ENCODE results near the gene PHACTR3.

GRCh38 chr20:59772931-59773913 lies 168.9 kb downstream of the PHACTR3 start:
- TF ChIP-seq CTCF (IDR thresholded peaks at IDR 0.05) (no peak), POLR2A (IDR thresholded peaks at IDR 0.05) (no peak)
